HepG2 (cell line): ENCODE results near the gene PLXNA4. TPM values are rescaled to one million over a fixed set of nuclear protein-coding genes. Genes with fewer than 3 reads are reported as not detected.

Experiments used
- ATAC-seq: fragments of 200-7000 bp; cut with Tn5 transposase; 3 replicates; pipeline ENCODE4 v1.9.1; 2020; ENCODE audit warnings: mild to moderate bottlenecking, moderate library complexity
- BruUV-seq: library from RNA; stranded (reverse); fragments of 400-500 nt; replicated peaks from 2 replicates; lab custom pipeline; 2021; lab: Mats Ljungman, UMichigan
- CTCF ChIA-PET: fragments of 300-600 bp; formaldehyde crosslinking; extraction: SDS; loops from one replicate; lab custom pipeline; 2021; ENCODE audit warnings: low total read pairs, inconsistent platforms, low intra/inter-chr PET ratio; lab: Yijun Ruan, JAX
- POLR2A ChIA-PET: fragments of 350-600 bp; sonication (Branson Sonifier 250); formaldehyde crosslinking; loops from one replicate; lab custom pipeline; 2020; ENCODE audit warnings: antibody characterized with exemption, inconsistent platforms; lab: Yijun Ruan, JAX
- DNase-seq: peaks from one replicate; pipeline ENCODE4 v3.0.0-alpha.2; 2015; ENCODE audit warnings: low spot score
- FAIRE-seq: peaks from 3 replicates; lab custom pipeline; 2011; peaks lifted over from hg19 to GRCh38; lab: Jason Lieb, UNC
- H2AFZ ChIP-seq: one replicate; pipeline ENCODE4 v1.6.1; 2011; ENCODE audit warnings: low read length, inconsistent platforms
- H3K27ac ChIP-seq: fragments of 300-600 bp; 3 replicates; pipeline ENCODE4 v1.8.0; 2011; ENCODE audit warnings: mixed run types, mild to moderate bottlenecking, mixed read lengths, low read length, inconsistent platforms; ENCODE audit not compliant: insufficient read depth; ENCODE audit errors: extremely low read length
- H3K27me3 ChIP-seq, 2 experiments: fragments of 200-600 bp in 1 of 2; 2 replicates in 1 of 2; 3 replicates in 1 of 2; pipeline versions ENCODE4 v1.6.0 to v1.8.0; 2011; ENCODE audit warnings: low read length in 2 of 2, mild to moderate bottlenecking in 2 of 2, moderate library complexity in 2 of 2, inconsistent platforms in 1 of 2; ENCODE audit not compliant: insufficient read depth in 2 of 2, control insufficient read depth in 1 of 2
- H3K36me3 ChIP-seq, 2 experiments: fragments of 200-600 bp in 1 of 2; replicated peaks in 1 of 2; 2 replicates in 1 of 2; 3 replicates in 1 of 2; pipeline versions ENCODE4 v1.5.1 to v1.8.0; 2011; ENCODE audit warnings: low read length in 2 of 2, inconsistent platforms in 1 of 2; ENCODE audit not compliant: insufficient read depth in 2 of 2, control insufficient read depth in 1 of 2
- H3K4me1 ChIP-seq: 2 replicates; pipeline ENCODE4 v1.5.1; 2012; ENCODE audit warnings: low read length, inconsistent platforms; ENCODE audit not compliant: insufficient read depth
- H3K4me2 ChIP-seq: 2 replicates; pipeline ENCODE4 v1.6.0; 2011; ENCODE audit warnings: low read depth, low read length, inconsistent platforms
- H3K4me3 ChIP-seq, 3 experiments: fragments of 200-600 bp in 1 of 3; sonication (generic), shearing (Covaris generic) in 1 of 3; replicated peaks in 1 of 3; 2 replicates each; pipeline ENCODE4 v1.5.1; 2011 to 2016; ENCODE audit warnings: low read length in 3 of 3, inconsistent platforms in 2 of 3, low read depth in 2 of 3, mild to moderate bottlenecking in 2 of 3, control low read depth in 1 of 3, mixed read lengths in 1 of 3; ENCODE audit not compliant: insufficient read depth in 1 of 3
- H3K79me2 ChIP-seq: one replicate; pipeline ENCODE4 v1.6.1; 2011; ENCODE audit warnings: low read length, inconsistent platforms; ENCODE audit not compliant: insufficient read depth
- H3K9ac ChIP-seq: 2 replicates; pipeline ENCODE4 v1.6.0; 2011; ENCODE audit warnings: mild to moderate bottlenecking, low read depth, low read length, inconsistent platforms; ENCODE audit not compliant: insufficient read depth
- H3K9me3 ChIP-seq: 2 replicates; pipeline ENCODE4 v1.5.1; 2012; ENCODE audit warnings: mild to moderate bottlenecking, low read length
- H4K20me1 ChIP-seq: 2 replicates; pipeline ENCODE4 v1.6.0; 2011; ENCODE audit warnings: inconsistent platforms, mild to moderate bottlenecking, low read length, moderate library complexity; ENCODE audit not compliant: insufficient read depth
- ATF6 ChIP-seq: sonication (generic); formaldehyde crosslinking; conservative IDR thresholded peaks from 2 replicates; pipeline ENCODE4 v1.4.0; 2020; ENCODE audit warnings: missing genetic modification reagents
- ETV5 ChIP-seq: IDR thresholded peaks from 2 replicates; pipeline ENCODE4 v1.6.1; 2018; ENCODE audit warnings: missing biosample characterization, missing genetic modification reagents, inconsistent platforms, borderline replicate concordance
- TOE1 ChIP-seq: sonication (generic); formaldehyde crosslinking; IDR thresholded peaks from 2 replicates; pipeline ENCODE4 v1.4.0; 2020; ENCODE audit warnings: mild to moderate bottlenecking, missing genetic modification reagents
- ZFP90 ChIP-seq: sonication (generic); formaldehyde crosslinking; IDR thresholded peaks from 2 replicates; pipeline ENCODE4 v1.8.0; 2022; ENCODE audit warnings: missing genetic modification reagents, mild to moderate bottlenecking, inconsistent platforms, borderline replicate concordance
- ZNF451 ChIP-seq: sonication (generic); formaldehyde crosslinking; IDR thresholded peaks from 2 replicates; pipeline ENCODE4 v1.5.0; 2020; ENCODE audit warnings: mild to moderate bottlenecking, missing genetic modification reagents
- ZNF567 ChIP-seq: sonication (generic); formaldehyde crosslinking; IDR thresholded peaks from 2 replicates; pipeline ENCODE4 v1.8.1; 2023; ENCODE audit warnings: mild to moderate bottlenecking, missing genetic modification reagents, borderline replicate concordance
- ZNF749 ChIP-seq: sonication (generic); formaldehyde crosslinking; IDR thresholded peaks from 2 replicates; pipeline ENCODE4 v1.8.0; 2022; ENCODE audit warnings: mild to moderate bottlenecking, missing genetic modification reagents, moderate library complexity, borderline replicate concordance
- ZSCAN22 ChIP-seq: sonication (generic); formaldehyde crosslinking; IDR thresholded peaks from 2 replicates; pipeline ENCODE4 v1.4.0; 2020; ENCODE audit warnings: mild to moderate bottlenecking, missing genetic modification reagents
- WGBS: methylation state at CpG from one replicate; pipeline ENCODE4 v1.1.6; 2017; ENCODE audit warnings: low lambda C conversion rate; 5-methylcytosine and 5-hydroxymethylcytosine counted together
- in situ Hi-C: cut with HindIII; loops from 2 replicates; pipeline ENCODE4 v1.10.0; 2017; ENCODE audit warnings: low pct_unique_long_range_greater_than_20kb; ENCODE audit not compliant: extremely low pct_ligation_motif_present
- intact Hi-C: fragments of 100-400 bp; cut with micrococcal nuclease; formaldehyde crosslinking; loops from one replicate; pipeline ENCODE4 v1.10.0; 2022; ENCODE audit not compliant: unreplicated experiment
- polyA plus RNA-seq, 8 experiments: library from polyadenylated mRNA; depleted of rRNA in 3 of 8; stranded (reverse) in 7 of 8; unstranded in 1 of 8; fragments of >200 nt; fragmentation: Illumina TruSeq in 4 of 8; extraction: Trizol in 4 of 8; gene quantifications; 2 replicates each; pipeline versions ENCODE4 v1.2.1 to v1.2.3, GENCODE V29; 2011 to 2016; ENCODE audit warnings: low read depth in 4 of 8, missing spikeins in 1 of 8, mixed read lengths in 1 of 8; ENCODE audit not compliant: insufficient read depth in 1 of 8
- total RNA-seq, 5 experiments: library from RNA; depleted of rRNA; stranded (reverse); fragments of >200 nt; fragmentation: Illumina TruSeq; extraction: Trizol; gene quantifications; 2 replicates each; pipeline ENCODE4 v1.2.3, GENCODE V29; 2016; ENCODE audit warnings: low read depth in 1 of 5

The PLXNA4 gene
- total and polyA plus RNA-seq, 2 of the 13 experiments (the other 11 are each of a cell fraction or from before 2014, with no cell fraction given) = 0.01 to 0.04 TPM

- BruUV-seq = no TSS peak
- Histone ChIP-seq H3K4me2 (no peak overlapping the region), H3K4me3 (no peak overlapping the region), H3K9ac (no peak overlapping the region), H3K27me3 (peaks cover 0 to 9% of the 10 kb centered on the region in 2 experiments; a peak in 2 of 5 replicates), H4K20me1 (peaks cover 2% of the 10 kb centered on the region; the same call in 1 of the 2 replicates), H3K36me3 (no peaks in the 10 kb centered on the region), H3K27ac (no peak overlapping the region), H3K79me2 (no peaks in the 10 kb centered on the region), H2AFZ (no peak overlapping the region), H3K4me1 (no peaks in the 10 kb centered on the region), H3K9me3 (no peaks in the 10 kb centered on the region)
- TF ChIP-seq TOE1 (CRISPR knock-in tag) = no peak
- no peak for TF ChIP-seq ATF6 (CRISPR knock-in tag)
- no peak for TF ChIP-seq ETV5
- TF ChIP-seq ZNF567 = no peak
- TF ChIP-seq ZNF749 (CRISPR knock-in tag) = no peak
- TF ChIP-seq ZNF451 (CRISPR knock-in tag) = no peak
- no peak for TF ChIP-seq ZFP90 (CRISPR knock-in tag)
- TF ChIP-seq ZSCAN22 (CRISPR knock-in tag) = no peak
- ChIA-PET CTCF (no interaction called here), POLR2A (no interaction called here)
- WGBS = 5% methylated on average over 4 of the region's 4 CpGs
- DNase-seq (no peak), FAIRE-seq (no peak), ATAC-seq (no peak)
- in situ Hi-C loops (no loop called here), intact Hi-C loops (no loop called here)
Measured at GRCh38 chr7:132590162-132590561, 13.9 kb upstream of the PLXNA4 start.
